ENCODE results near the gene KRTAP10-11.

The KRTAP10-11 gene

DNA sequence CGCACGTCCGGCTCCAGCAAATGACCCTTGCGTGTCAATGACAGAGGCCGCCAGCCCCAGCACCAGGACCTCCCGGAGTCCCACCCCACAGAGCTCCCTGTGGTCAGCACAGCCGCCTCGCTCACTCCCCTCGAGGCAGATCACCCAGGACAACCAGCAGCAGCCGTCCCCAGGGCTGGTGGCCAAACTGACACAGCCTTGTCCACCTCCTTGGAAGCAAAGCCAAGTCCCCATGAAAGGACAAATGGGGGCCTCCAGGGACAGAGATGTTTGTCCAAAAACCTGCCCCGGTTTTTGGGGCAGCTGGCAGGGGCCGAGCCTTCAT lies 6.9 kb upstream of the KRTAP10-11 start:
- H3K27me3 Mint-ChIP-seq = peaks cover 28% of the 10 kb centered on the region
- H3K4me1 Mint-ChIP-seq = no peaks in the 10 kb centered on the region
- peaks cover 15% of the 10 kb centered on the region for H3K9me3 Mint-ChIP-seq
- H3K36me3 Mint-ChIP-seq = peaks cover 5% of the 10 kb centered on the region
- DNase-seq (ENCODE audit: low spot score in 2 of 2) = no peak
- no peak for ATAC-seq (ENCODE audit: low read depth)
- H3K27ac Mint-ChIP-seq = no peak overlapping the region
- H3K4me3 Mint-ChIP-seq = no peak overlapping the region

DNA sequence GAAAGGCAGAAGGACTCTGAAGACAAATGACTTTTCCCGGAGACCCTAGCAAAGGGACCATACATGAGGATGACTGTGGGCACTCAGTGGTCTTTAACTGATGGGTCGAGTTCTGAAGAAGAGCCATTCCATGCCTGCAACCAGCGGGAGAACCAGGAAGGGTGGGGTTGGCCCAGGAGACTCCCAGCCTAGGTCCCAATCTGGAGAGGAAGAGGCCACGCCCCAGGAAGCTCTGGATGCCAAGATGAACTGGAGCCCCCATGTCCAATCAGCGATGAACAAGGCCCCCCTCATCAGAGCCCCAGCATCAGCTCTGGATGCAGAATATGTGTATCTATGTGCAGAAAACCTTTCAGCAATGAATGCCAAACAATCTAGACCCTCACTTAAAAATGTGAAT lies 5.5 kb upstream of the KRTAP10-11 start:
- no peaks in the 10 kb centered on the region for H3K4me1 Mint-ChIP-seq
- no peak overlapping the region for H3K4me3 Mint-ChIP-seq
- no peak for DNase-seq (ENCODE audit: low spot score in 2 of 2)
- ATAC-seq (ENCODE audit: low read depth) = no peak
- H3K27ac Mint-ChIP-seq = no peak overlapping the region
- peaks cover 23% of the 10 kb centered on the region for H3K9me3 Mint-ChIP-seq
- H3K27me3 Mint-ChIP-seq = peaks cover 26% of the 10 kb centered on the region
- H3K36me3 Mint-ChIP-seq = peaks cover 5% of the 10 kb centered on the region

- Mint-ChIP-seq H3K9me3 (peaks cover 23% of the 10 kb centered on the region), H3K27me3 (peaks cover 27% of the 10 kb centered on the region), H3K36me3 (peaks cover 5% of the 10 kb centered on the region), H3K4me1 (peaks cover 3% of the 10 kb centered on the region), H3K27ac (no peak overlapping the region), H3K4me3 (no peak overlapping the region)
- no peak for ATAC-seq (ENCODE audit: low read depth)
- no peak for DNase-seq (ENCODE audit: low spot score in 2 of 2)
Measured at GRCh38 chr21:44643741-44644310, 2.4 kb upstream of the KRTAP10-11 start.

GRCh38 chr21:44644878-44645277 lies 1.3 kb upstream of the KRTAP10-11 start:
- H3K36me3 Mint-ChIP-seq = peaks cover 5% of the 10 kb centered on the region
- ATAC-seq (ENCODE audit: low read depth) (no peak), DNase-seq (ENCODE audit: low spot score in 2 of 2) (no peak)
- peaks cover 3% of the 10 kb centered on the region for H3K4me1 Mint-ChIP-seq
- H3K9me3 Mint-ChIP-seq = peaks cover 23% of the 10 kb centered on the region
- H3K27ac Mint-ChIP-seq = no peak overlapping the region
- H3K27me3 Mint-ChIP-seq = peaks cover 24% of the 10 kb centered on the region
- H3K4me3 Mint-ChIP-seq = no peak overlapping the region

DNA sequence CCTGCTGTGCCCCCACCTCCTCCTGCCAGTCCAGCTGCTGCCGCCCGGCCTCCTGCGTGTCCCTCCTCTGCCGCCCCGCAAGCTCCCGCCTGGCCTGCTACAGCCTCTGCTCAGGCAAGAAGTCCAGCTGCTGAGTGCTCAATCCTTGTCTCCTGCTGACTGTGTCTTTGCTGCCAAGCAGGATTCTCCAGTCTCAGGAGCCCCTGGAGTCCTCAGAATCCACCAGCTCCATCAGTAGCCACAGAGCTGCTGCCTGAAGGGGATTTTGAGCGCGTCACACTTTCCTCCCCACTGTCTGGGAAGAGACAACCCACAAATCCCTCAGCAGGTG lies 973 bp downstream of the KRTAP10-11 start:
- Mint-ChIP-seq H3K36me3 (no peaks in the 10 kb centered on the region), H3K27me3 (peaks cover 15% of the 10 kb centered on the region), H3K27ac (no peak overlapping the region), H3K4me1 (peaks cover 3% of the 10 kb centered on the region), H3K9me3 (peaks cover 16% of the 10 kb centered on the region), H3K4me3 (no peak overlapping the region)
- no peak for DNase-seq (ENCODE audit: low spot score in 2 of 2)
- no peak for ATAC-seq (ENCODE audit: low read depth)

DNA sequence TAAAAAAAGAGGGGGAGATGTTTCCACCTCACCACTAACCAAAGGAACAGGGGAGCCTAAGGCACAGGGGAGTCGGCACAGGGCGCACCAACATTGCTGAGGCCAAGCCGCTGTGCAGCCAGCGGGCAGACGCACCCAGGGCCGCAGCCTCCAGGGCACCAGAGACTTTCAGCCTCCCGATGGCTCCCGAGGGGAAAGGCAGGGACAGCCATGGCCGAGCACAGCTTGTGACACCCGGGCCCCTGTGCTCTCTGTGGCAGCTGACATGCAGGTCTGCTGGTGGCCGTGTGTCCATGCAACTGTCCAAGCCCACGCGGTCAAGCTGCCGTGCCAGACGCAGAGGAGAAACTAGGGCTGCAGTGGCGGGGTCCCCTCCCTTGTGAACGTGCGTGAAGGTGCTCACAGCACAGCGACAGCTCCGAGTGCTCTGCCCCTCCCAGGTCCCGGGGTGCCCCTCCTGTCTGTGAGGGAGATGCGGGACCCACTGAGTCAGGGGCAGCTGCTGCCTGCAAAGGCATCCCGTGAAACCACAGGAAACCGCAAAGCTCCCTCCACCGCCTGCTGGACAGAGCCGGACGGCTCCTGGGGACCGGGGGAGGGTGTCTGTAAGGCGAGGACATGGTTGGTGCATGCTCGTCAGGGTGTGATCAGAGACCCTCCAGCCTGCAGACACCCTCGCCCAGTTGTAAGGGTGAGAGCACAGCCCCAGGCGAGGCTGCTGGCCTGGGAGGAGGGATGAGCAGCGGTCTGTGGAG lies 2.5 kb downstream of the KRTAP10-11 start:
- H3K36me3 Mint-ChIP-seq = no peaks in the 10 kb centered on the region
- ATAC-seq (ENCODE audit: low read depth) (no peak), DNase-seq (ENCODE audit: low spot score in 2 of 2) (no peak)
- H3K27ac Mint-ChIP-seq = no peak overlapping the region
- H3K9me3 Mint-ChIP-seq = peaks cover 9% of the 10 kb centered on the region
- H3K4me1 Mint-ChIP-seq = peaks cover 3% of the 10 kb centered on the region
- H3K4me3 Mint-ChIP-seq = no peak overlapping the region
- H3K27me3 Mint-ChIP-seq = peaks cover 11% of the 10 kb centered on the region

DNA sequence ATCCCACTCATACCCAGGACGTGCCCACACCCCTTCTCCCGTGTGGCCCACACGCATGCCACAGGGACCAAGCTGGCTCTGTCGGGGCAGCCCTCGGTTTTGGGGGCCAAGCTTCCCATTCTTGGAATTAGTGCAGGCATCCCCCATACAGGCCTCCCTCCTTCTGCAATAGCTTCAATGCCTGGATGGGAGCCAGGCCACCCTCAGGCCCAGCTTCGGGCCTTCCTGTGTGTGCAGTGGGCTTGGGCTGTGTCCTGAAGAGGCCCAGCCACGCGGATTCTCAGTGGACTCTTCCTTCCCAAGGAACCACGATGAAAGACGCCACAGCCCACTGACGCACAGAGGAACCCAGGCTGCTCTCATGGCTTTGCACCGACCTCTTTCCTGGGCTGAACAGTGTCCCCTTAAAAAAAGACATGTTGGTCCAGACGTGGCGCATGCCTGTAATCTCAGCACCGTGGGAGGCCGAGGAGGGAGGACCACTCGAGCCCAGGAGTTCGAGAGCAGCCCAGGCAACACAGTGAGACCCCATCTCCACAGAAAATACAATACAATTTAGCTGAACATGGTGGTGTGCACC lies 3.4 kb downstream of the KRTAP10-11 start:
- Mint-ChIP-seq H3K4me1 (peaks cover 3% of the 10 kb centered on the region), H3K36me3 (no peaks in the 10 kb centered on the region), H3K27me3 (peaks cover 11% of the 10 kb centered on the region), H3K4me3 (no peak overlapping the region), H3K27ac (no peak overlapping the region), H3K9me3 (peaks cover 5% of the 10 kb centered on the region)
- DNase-seq (ENCODE audit: low spot score in 2 of 2) (no peak), ATAC-seq (ENCODE audit: low read depth) (no peak)

GRCh38 chr21:44650265-44650972 lies 4.2 kb downstream of the KRTAP10-11 start:
- H3K4me1 Mint-ChIP-seq = peaks cover 3% of the 10 kb centered on the region
- DNase-seq (ENCODE audit: low spot score in 2 of 2) (no peak), ATAC-seq (ENCODE audit: low read depth) (no peak)
- H3K4me3 Mint-ChIP-seq = no peak overlapping the region
- H3K36me3 Mint-ChIP-seq = no peaks in the 10 kb centered on the region
- H3K9me3 Mint-ChIP-seq = no peaks in the 10 kb centered on the region
- H3K27ac Mint-ChIP-seq = no peak overlapping the region
- peaks cover 11% of the 10 kb centered on the region for H3K27me3 Mint-ChIP-seq

GRCh38 chr21:44650973-44651675 lies 4.9 kb downstream of the KRTAP10-11 start:
- Mint-ChIP-seq H3K27me3 (peaks cover 11% of the 10 kb centered on the region), H3K27ac (no peak overlapping the region), H3K9me3 (peaks cover under 1% of the 10 kb centered on the region), H3K4me1 (peaks cover 3% of the 10 kb centered on the region), H3K4me3 (no peak overlapping the region), H3K36me3 (no peaks in the 10 kb centered on the region)
- DNase-seq (ENCODE audit: low spot score in 2 of 2) (no peak), ATAC-seq (ENCODE audit: low read depth) (no peak)

GRCh38 chr21:44653123-44653522 lies 6.9 kb downstream of the KRTAP10-11 start:
- Mint-ChIP-seq H3K27ac (no peak overlapping the region), H3K36me3 (peaks cover 1% of the 10 kb centered on the region), H3K4me1 (peaks cover 6% of the 10 kb centered on the region), H3K9me3 (peaks cover 8% of the 10 kb centered on the region), H3K27me3 (peaks cover 7% of the 10 kb centered on the region), H3K4me3 (no peak overlapping the region)
- DNase-seq (ENCODE audit: low spot score in 2 of 2) (no peak), ATAC-seq (ENCODE audit: low read depth) (no peak)

DNA sequence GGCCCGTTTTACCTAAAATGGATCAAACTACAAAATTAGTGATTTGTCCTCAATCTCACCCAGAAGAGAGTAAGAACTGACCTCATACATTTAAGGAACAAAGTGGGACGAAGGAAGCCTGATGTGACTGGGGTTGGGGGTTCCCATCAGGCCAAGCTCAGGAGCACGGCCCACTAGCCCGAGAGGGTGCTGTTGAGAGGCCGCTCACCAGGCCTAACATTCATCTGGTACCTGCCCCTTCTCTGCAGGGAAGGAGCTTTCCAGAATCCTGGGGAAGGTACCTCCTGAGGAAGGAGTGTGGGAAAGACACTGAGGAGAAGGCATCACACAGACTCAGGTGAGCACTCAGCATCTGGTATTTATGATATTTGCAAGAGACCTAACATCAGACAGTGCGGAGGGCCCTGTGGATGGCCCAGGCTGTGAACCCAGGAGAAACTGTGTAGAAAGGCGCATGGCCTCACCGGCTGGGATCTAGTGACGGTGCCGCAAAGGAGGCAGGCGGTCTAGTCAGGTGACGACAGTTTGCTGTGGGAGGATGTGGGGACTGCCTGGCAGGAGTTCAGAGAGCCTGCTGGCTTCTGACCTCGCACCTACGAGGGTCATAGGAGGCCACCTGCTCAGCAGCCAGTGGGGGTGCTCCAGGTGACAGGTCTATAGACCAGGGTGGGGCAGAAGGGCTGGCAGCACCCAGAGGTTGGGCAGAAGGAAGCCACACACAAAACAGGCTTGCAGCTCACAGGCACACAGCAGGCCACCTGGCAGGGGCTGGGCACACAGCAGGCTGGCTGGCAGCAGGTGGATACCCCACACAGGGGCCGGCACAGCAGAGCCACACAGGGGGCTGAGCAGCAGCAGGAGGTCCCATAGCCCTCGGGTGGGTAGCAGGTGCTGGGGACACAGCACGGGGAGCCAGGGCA lies 7.7 kb downstream of the KRTAP10-11 start:
- Mint-ChIP-seq H3K27me3 (peaks cover 7% of the 10 kb centered on the region), H3K27ac (no peak overlapping the region), H3K4me3 (no peak overlapping the region), H3K9me3 (peaks cover 8% of the 10 kb centered on the region), H3K4me1 (peaks cover 7% of the 10 kb centered on the region), H3K36me3 (peaks cover 1% of the 10 kb centered on the region)
- DNase-seq (ENCODE audit: low spot score in 2 of 2) = no peak
- no peak for ATAC-seq (ENCODE audit: low read depth)

- peaks cover 8% of the 10 kb centered on the region for H3K9me3 Mint-ChIP-seq
- H3K4me3 Mint-ChIP-seq = no peak within 1 kb of the TSS
- no peak for ATAC-seq (ENCODE audit: low read depth)
- H3K27me3 Mint-ChIP-seq = peaks cover 6% of the 10 kb centered on the region
- peaks cover 1% of the 10 kb centered on the region for H3K36me3 Mint-ChIP-seq
- no peak within 1 kb of the TSS for H3K27ac Mint-ChIP-seq
- peaks cover 7% of the 10 kb centered on the region for H3K4me1 Mint-ChIP-seq
- DNase-seq (ENCODE audit: low spot score in 2 of 2) = no peak
Measured at GRCh38 chr21:44654576-44655175, 8.5 kb downstream of the KRTAP10-11 start, which contains the start of gene KRTAP12-4. TSS of gene KRTAP12-4 (minus strand) at chr21:44654659. CDS start at chr21:44654614, 45 bp downstream.

DNA sequence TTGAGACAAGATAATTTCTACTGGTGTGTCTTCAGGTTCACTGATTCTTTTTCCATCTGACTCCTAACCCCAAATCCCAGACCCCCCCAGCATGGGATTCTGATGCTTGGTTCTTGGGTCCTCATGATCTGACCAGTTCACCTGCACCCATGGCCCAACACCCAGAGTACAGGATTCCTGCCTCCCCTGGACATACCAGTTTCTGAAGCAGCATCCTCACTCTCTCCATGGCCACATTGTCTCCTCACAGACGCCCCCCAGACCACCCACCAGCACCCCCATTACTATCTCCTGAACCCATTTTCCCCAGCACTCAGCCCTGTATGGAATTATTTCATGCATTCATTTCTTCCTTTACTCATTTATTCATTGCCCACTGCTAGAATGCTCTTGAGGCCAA lies 10.7 kb downstream of the KRTAP10-11 start:
- H3K9me3 Mint-ChIP-seq = peaks cover 10% of the 10 kb centered on the region
- H3K4me3 Mint-ChIP-seq = no peak overlapping the region
- no peak for DNase-seq (ENCODE audit: low spot score in 2 of 2)
- H3K4me1 Mint-ChIP-seq = peaks cover 7% of the 10 kb centered on the region
- no peak overlapping the region for H3K27ac Mint-ChIP-seq
- H3K27me3 Mint-ChIP-seq = peaks cover 6% of the 10 kb centered on the region
- no peak for ATAC-seq (ENCODE audit: low read depth)
- peaks cover 1% of the 10 kb centered on the region for H3K36me3 Mint-ChIP-seq
